ENCODE measurements around the gene CLEC20A. TPM values are rescaled to one million over a fixed set of nuclear protein-coding genes. Genes with fewer than 3 reads are reported as not detected.

Gene CLEC20A
- total and polyA plus RNA-seq, 2 experiments from 2014 or later, result not detected

- Histone ChIP-seq H3K4me1 (ENCODE audit: insufficient read depth) (no peaks in the 10 kb centered on the region), H3K27ac (no peak overlapping the region), H3K36me3 (replicated peaks; ENCODE audit: insufficient read depth, low read depth) (no peaks in the 10 kb centered on the region), H3K79me2 (no peaks in the 10 kb centered on the region), H3K27me3 (no peaks in the 10 kb centered on the region), H3K9me2 (replicated peaks; ENCODE audit: insufficient read depth) (no peaks in the 10 kb centered on the region), H3K4me2 (no peak overlapping the region), H4K20me1 (ENCODE audit: insufficient read depth, poor library complexity, severe bottlenecking) (no peaks in the 10 kb centered on the region), H3K9me3 (ENCODE audit: low read depth) (no peaks in the 10 kb centered on the region), H2AFZ (no peak overlapping the region), H3K4me3 (no peak overlapping the region)
- TF ChIP-seq EZH2 (IDR thresholded peaks at IDR 0.05; ENCODE audit: borderline replicate concordance), result no peak
- no peak for TF ChIP-seq EZH2phosphoT487 (IDR thresholded peaks at IDR 0.05; ENCODE audit: low read depth, severe bottlenecking, unreplicated experiment)
- TF ChIP-seq, protein P1, sequence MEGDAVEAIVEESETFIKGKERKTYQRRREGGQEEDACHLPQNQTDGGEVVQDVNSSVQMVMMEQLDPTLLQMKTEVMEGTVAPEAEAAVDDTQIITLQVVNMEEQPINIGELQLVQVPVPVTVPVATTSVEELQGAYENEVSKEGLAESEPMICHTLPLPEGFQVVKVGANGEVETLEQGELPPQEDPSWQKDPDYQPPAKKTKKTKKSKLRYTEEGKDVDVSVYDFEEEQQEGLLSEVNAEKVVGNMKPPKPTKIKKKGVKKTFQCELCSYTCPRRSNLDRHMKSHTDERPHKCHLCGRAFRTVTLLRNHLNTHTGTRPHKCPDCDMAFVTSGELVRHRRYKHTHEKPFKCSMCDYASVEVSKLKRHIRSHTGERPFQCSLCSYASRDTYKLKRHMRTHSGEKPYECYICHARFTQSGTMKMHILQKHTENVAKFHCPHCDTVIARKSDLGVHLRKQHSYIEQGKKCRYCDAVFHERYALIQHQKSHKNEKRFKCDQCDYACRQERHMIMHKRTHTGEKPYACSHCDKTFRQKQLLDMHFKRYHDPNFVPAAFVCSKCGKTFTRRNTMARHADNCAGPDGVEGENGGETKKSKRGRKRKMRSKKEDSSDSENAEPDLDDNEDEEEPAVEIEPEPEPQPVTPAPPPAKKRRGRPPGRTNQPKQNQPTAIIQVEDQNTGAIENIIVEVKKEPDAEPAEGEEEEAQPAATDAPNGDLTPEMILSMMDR (IDR thresholded peaks at IDR 0.05; ENCODE audit: poor library complexity), result no peak
- no peak for DNase-seq (ENCODE audit: low spot score)
Observed at GRCh38 chr1:178465011-178465410, 31.8 kb downstream of the CLEC20A start.

DNA sequence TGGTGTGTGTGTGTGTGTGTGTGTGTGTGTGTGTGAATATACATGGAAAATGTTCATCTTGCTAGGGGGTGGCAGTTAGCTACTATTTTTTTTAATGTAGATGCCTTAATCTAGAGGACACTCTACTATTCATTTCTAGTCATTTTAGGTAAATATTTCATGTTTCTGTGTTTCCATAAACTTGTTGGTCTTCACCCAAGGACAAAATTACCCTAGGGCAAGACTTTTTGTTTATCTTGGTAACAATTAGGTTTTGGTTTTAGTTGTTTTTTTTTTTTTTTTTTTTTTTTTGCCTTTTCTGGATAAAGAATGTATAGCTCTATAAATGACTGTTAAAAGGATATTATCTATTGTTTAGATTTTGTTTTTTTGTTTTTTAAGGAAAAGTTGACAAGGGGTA lies 32.2 kb downstream of the CLEC20A start:
- H3K27me3 ChIP-seq, result no peaks in the 10 kb centered on the region
- no peak overlapping the region for H3K4me2 ChIP-seq

GRCh38 chr1:178464141-178464540 lies 32.6 kb downstream of the CLEC20A start:
- Histone ChIP-seq H3K79me2 (no peaks in the 10 kb centered on the region), H3K36me3 (replicated peaks; ENCODE audit: insufficient read depth, low read depth) (no peaks in the 10 kb centered on the region), H3K9me2 (replicated peaks; ENCODE audit: insufficient read depth) (no peaks in the 10 kb centered on the region), H4K20me1 (ENCODE audit: insufficient read depth, poor library complexity, severe bottlenecking) (no peaks in the 10 kb centered on the region), H3K27me3 (no peaks in the 10 kb centered on the region), H3K27ac (no peak overlapping the region), H3K4me2 (no peak overlapping the region), H2AFZ (no peak overlapping the region), H3K9me3 (ENCODE audit: low read depth) (no peaks in the 10 kb centered on the region), H3K4me3 (no peak overlapping the region), H3K4me1 (ENCODE audit: insufficient read depth) (no peaks in the 10 kb centered on the region)
- TF ChIP-seq EZH2 (IDR thresholded peaks at IDR 0.05; ENCODE audit: borderline replicate concordance) (no peak), EZH2phosphoT487 (IDR thresholded peaks at IDR 0.05; ENCODE audit: low read depth, severe bottlenecking, unreplicated experiment) (no peak)
- TF ChIP-seq, protein P1 (IDR thresholded peaks at IDR 0.05; ENCODE audit: poor library complexity), result no peak
- DNase-seq (ENCODE audit: low spot score), result no peak
- WGBS (ENCODE audit: low lambda C conversion rate, missing lambda C conversion rate), result 89% methylated on average over 1 of the region's 1 CpG

More for the DNA sequence above, 32.2 kb downstream of the CLEC20A start:
- H3K9me2 ChIP-seq (replicated peaks; ENCODE audit: insufficient read depth), result no peaks in the 10 kb centered on the region
- no peak overlapping the region for H3K4me3 ChIP-seq
- H3K4me1 ChIP-seq (ENCODE audit: insufficient read depth), result no peaks in the 10 kb centered on the region
- no peaks in the 10 kb centered on the region for H4K20me1 ChIP-seq (ENCODE audit: insufficient read depth, poor library complexity, severe bottlenecking)
- no peak for DNase-seq (ENCODE audit: low spot score)
- no peaks in the 10 kb centered on the region for H3K36me3 ChIP-seq (replicated peaks; ENCODE audit: insufficient read depth, low read depth)
- no peaks in the 10 kb centered on the region for H3K79me2 ChIP-seq
- H3K9me3 ChIP-seq (ENCODE audit: low read depth), result no peaks in the 10 kb centered on the region
- no peak overlapping the region for H2AFZ ChIP-seq
- H3K27ac ChIP-seq, result no peak overlapping the region
- TF ChIP-seq, protein P1 (IDR thresholded peaks at IDR 0.05; ENCODE audit: poor library complexity), result no peak
- no peak for TF ChIP-seq EZH2 (IDR thresholded peaks at IDR 0.05; ENCODE audit: borderline replicate concordance)
- no peak for TF ChIP-seq EZH2phosphoT487 (IDR thresholded peaks at IDR 0.05; ENCODE audit: low read depth, severe bottlenecking, unreplicated experiment)

DNA sequence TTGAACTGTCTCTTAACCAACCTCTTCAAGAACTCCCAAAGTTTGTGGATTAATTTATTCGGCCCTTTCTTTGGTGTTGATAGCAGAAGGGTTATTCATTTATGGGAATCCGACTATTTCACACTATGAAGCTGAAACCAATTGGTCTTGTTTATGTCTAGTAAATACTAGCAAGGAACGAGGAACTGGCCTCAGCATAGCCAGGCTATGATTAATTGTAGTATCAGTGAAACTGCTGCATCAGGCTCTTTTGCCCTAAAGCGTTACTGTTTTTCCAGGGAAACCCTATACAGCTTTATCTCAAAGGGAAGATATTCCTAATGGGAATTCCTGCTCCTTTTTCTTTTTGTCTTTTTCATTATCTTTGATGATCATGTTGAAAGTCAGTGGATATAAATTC lies 35.1 kb downstream of the CLEC20A start:
- Histone ChIP-seq H3K4me2 (no peak overlapping the region), H3K9me3 (ENCODE audit: low read depth) (no peaks in the 10 kb centered on the region), H2AFZ (no peak overlapping the region), H3K4me1 (ENCODE audit: insufficient read depth) (no peaks in the 10 kb centered on the region), H3K27me3 (no peaks in the 10 kb centered on the region), H3K4me3 (no peak overlapping the region), H3K27ac (no peak overlapping the region), H3K36me3 (replicated peaks; ENCODE audit: insufficient read depth, low read depth) (no peaks in the 10 kb centered on the region), H4K20me1 (ENCODE audit: insufficient read depth, poor library complexity, severe bottlenecking) (no peaks in the 10 kb centered on the region), H3K9me2 (replicated peaks; ENCODE audit: insufficient read depth) (no peaks in the 10 kb centered on the region), H3K79me2 (no peaks in the 10 kb centered on the region)
- peak; percentile 11 for DNase-seq (ENCODE audit: low spot score)
- WGBS (ENCODE audit: low lambda C conversion rate, missing lambda C conversion rate), result 69% methylated on average over 4 of the region's 4 CpGs
- TF ChIP-seq EZH2phosphoT487 (IDR thresholded peaks at IDR 0.05; ENCODE audit: low read depth, severe bottlenecking, unreplicated experiment) (no peak), EZH2 (IDR thresholded peaks at IDR 0.05; ENCODE audit: borderline replicate concordance) (no peak)
- TF ChIP-seq, protein P1 (IDR thresholded peaks at IDR 0.05; ENCODE audit: poor library complexity), result no peak

All from hepatocyte (in vitro differentiated cells).